ENCODE data around the gene ZNF775.

ZNF775 gene

DNA sequence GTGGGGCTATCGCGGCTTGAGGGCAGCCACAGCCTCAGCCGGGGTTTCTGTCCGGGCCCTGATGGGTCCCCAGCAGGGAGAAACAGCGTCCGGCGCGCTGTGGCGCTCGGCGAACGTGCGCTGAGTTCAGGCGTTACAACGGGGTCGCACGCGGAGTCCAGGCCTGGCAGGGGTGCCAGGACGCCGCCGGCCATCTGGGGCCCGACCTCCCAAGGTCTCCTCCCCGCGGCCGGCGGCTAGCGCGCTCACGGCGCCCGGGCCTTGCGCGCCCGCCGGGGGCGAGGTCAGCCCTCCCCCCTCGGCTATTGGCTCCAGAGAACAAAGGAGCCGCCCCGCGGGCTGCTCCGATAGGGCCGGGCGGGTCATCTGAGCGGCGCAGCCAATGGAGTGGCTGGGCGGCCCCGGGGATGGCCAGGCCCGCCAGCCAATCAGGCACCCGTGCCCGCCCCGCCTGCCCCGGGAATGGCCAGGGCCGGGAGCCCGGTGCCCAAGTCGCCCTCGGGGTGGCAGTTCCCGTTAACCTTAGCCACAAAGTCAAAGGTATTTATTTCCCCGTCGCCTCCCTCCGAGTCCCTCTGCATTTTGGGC is at the start of gene ZNF775:
ZNF775 (plus strand) TSS at position 478 of the 588 bp plus-strand sequence. CDS start 9,141 bp downstream, outside the sequence.
- DNase-seq (ENCODE audit: low read depth) = peak; percentile 96

DNA sequence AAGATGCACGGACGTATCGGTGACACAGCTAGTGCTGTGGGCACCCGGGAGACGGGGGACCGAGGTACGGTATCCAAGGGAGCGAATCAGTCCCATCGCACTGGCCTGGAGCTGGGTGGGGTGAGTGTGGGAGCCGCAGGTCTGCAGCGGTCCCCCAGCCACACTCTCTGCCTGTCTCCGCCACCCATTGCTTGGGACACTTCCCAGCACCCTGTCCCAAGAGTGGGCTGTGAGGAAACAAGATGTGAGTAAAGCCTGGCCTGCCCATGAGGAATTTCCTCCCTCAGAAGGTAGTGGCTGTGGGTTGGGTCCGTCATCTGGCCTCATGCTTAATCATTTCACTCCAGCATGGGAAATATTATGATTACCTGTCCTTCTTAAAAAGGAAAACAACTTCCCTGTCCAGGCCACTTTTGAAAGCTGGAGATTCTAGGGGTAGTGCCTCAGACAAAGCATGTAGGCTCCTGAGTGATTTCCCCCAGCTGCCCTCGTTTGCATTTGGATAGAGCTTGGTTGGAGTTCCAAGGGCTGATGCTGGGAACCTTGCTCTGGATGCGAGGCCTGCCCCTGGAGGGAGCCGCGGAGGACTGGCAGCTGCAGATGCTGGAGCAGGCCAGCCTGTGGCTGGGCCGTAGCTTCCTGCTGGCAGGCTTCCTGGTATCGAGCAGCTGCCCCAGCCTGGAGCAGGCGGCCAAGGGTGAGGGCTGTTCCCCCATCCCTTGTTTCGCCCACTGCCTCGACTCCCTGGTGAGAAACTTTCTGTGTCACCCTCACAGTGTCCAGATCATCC is 49.6 kb upstream of the ZNF775 start:
- no peak for DNase-seq (ENCODE audit: low read depth)

DNA sequence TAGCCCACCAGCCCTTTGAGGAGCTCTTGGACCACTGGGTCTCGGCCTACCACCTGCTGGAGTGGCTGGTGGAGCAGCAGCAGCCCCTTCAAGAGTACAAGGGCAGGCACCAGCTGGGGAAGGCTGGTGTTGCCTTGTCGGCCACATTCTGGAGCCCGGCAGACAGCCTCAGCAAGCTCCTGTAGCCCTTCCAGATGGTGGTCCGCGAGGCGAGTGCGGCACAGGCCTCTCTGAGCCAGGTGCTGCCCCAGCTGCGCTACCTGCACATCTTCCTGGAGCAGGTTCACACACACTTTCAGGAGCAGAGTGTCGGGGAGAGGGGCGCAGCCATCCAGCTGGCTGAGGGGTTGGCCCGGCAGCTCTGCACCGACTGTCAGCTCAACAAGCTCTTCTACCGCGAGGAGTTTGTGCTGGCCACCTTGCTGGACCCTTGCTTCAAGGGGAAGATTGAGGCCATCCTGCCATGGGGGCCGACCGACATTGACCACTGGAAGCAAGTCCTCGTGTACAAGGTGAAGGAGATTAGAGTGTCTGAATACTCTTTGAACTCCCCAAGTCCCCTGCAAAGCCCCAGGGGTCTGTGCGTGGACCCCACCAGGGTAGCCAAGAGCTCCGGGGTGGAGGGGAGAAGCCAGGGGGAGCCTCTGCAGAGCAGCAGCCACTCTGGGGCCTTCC is 48.8 kb upstream of the ZNF775 start:
- no peak for DNase-seq (ENCODE audit: low read depth)

- DNase-seq (ENCODE audit: low read depth) = no peak
Observed at GRCh38 chr7:150332852-150333635, 46.1 kb upstream of the ZNF775 start.

- no peak for DNase-seq (ENCODE audit: low read depth)
Observed at GRCh38 chr7:150333659-150334058, 45.5 kb upstream of the ZNF775 start.

GRCh38 chr7:150334108-150334507 is 45.0 kb upstream of the ZNF775 start:
- no peak for DNase-seq (ENCODE audit: low read depth)

DNA sequence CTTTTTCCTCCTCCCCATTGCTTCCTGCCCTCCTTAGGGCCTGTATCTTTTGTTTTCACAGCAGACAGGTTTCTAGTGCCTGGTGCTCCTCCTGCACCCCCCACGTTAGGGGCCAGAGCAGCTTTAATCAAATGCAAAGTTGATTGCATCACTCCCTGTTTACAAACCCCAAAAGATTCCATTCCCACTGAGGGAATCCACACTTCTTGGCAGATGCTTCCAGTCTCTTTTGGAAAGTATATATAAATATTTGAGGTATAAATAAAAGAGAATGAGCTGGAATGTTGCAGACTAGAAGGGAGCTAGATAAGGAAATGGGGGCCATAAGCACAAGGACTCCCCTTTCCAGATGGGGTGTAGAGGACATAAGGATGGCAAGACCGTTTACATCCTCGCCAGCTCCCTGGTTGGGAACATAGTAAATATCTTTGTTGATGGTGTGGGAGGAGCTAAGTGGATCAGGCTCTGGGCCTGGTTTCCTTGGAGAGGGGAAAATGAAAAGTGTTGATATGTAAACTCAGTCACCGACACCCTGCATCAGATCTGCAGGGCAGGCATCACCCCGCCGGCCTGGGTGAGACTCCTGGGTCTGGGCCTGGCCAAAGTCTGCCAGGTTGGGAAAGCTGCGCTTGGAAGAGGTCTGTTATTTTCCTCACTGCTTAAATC is 43.9 kb upstream of the ZNF775 start:
- DNase-seq (ENCODE audit: low read depth) = peak; percentile 79

GRCh38 chr7:150335774-150336112 is 43.4 kb upstream of the ZNF775 start:
- no peak for DNase-seq (ENCODE audit: low read depth)

- DNase-seq (ENCODE audit: low read depth) = no peak
Observed at GRCh38 chr7:150336746-150337145, 42.4 kb upstream of the ZNF775 start.

DNA sequence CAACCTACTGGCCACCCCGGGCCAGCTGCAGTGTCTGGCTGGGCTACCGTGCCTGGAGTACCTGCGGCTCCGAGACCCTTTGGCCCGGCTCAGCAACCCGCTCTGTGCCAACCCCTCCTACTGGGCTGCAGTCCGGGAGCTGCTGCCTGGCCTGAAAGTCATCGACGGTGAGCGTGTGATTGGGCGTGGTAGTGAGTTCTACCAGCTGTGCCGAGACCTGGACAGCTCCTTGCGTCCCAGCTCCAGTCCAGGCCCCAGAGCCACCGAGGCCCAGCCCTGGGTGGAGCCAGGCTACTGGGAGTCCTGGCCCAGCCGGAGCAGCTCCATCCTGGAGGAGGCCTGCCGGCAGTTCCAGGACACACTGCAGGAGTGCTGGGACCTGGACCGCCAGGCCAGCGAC is 42.0 kb upstream of the ZNF775 start:
- DNase-seq (ENCODE audit: low read depth) = no peak

DNA sequence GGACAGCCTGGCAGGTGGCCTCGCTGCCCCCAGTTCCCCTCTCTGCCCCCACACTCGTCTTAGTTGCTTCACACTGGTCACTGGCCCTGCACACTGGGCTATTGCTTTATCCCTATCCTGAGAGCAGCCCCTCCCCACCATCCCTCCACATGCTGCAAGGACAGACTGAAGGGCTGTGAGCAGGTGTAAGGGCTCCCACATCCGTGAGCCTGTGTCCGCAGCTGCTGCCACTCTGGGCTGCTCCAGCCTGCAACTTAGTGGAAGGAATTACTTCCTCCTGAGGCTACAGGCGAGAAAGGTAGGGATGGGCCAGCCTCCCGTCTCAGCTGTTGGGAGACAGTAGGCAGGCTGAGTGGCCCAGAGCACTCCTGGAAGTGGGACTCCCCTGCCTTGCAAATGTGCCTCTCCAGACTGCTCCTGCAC is 41.5 kb upstream of the ZNF775 start:
- DNase-seq (ENCODE audit: low read depth) = no peak

DNA sequence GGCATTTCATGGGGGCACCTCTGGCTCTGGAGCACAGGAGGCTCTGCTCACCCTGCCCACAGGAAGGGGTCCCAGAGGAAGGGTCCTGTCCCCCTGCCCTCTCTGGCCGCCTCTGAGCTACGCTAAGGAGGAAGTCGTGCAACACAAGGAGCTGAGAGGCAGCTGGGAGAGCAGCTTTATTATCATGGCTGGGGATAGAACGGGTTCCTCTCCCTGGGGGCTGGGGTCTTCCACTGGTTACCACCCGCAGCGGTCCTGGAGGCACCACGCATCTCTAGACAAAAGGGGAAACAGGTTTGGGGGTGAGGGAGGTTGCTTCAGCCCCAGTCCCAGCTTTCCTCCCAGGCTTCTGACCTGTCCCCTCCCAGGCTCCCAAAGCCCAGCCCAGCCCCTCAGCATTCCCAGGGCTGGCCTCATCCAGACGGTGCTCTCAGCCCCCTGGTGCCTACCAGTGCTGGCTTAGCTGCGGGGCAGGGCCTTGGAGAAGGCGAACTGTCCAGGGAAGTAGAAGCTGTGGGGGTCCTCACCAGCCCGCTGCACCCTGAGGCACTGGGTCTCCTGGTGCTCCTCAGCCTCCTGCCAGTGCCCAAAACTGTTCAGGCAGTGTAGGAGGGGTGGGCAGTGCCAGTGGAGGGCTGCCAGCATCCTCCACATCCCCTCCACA is 40.8 kb upstream of the ZNF775 start:
- DNase-seq (ENCODE audit: low read depth) = no peak

- DNase-seq (ENCODE audit: low read depth) = no peak
Observed at GRCh38 chr7:150339409-150339809, 39.7 kb upstream of the ZNF775 start.

DNA sequence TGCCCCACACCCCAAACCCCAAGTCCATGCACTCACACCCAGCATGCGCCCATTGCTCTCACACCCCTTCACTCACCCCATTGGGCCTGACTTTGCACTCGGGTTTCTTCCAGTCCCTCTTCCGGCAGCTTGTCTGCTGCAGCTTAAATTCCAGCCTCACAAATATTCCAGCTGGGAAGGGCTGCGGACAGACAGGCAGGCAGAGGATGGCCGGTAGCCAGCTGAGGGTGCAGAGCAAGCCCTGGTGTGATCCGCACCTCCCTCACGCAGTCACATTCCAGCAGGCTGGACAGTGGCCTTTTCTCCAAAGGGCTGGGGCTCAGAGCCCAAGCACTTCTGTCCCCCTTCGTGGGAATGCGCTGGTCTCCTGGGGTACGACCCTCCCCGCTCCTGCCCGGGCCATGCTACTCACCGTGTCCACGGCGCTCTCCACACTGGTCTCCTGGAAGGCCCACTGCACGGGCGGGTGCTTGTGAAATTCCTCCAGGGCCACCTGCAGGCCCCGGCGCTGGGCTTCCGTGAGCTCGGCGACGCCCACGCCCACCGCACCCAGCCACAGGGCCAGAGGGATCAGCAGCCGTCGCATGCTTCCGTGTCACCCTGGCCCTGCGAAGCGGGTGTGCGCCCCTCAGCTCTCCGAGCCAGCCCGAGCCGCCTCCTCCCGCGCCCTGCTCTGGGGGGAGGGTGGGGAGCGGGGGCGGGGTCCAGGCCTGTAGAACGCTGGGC is 38.9 kb upstream of the ZNF775 start:
- peak; percentile 12 for DNase-seq (ENCODE audit: low read depth)

GRCh38 chr7:150340875-150341262 is 38.3 kb upstream of the ZNF775 start:
- no peak for DNase-seq (ENCODE audit: low read depth)

GRCh38 chr7:150341263-150342120 is 37.6 kb upstream of the ZNF775 start, which contains the start of gene RARRES2:
Gene RARRES2 (minus strand): TSS chr7:150341629. CDS start chr7:150340609, 1,020 bp downstream.
- no peak for DNase-seq (ENCODE audit: low read depth)

DNA sequence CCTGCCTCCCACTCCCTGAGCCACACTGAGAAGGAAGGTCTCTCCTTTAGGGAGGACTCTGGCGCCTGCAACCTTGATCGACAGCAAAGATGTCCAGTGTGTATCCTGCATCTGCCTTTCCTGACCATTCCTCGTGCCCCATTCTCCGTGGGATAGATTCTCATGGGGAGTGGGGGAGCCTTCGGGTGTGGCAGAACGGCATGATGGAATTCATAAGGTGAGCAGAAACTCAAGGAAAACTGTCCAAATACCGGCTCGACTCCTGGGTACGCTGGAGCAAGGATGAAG is 37.1 kb upstream of the ZNF775 start:
- DNase-seq (ENCODE audit: low read depth) = no peak

GRCh38 chr7:150343225-150343624 is 35.9 kb upstream of the ZNF775 start:
- DNase-seq (ENCODE audit: low read depth) = no peak

DNA sequence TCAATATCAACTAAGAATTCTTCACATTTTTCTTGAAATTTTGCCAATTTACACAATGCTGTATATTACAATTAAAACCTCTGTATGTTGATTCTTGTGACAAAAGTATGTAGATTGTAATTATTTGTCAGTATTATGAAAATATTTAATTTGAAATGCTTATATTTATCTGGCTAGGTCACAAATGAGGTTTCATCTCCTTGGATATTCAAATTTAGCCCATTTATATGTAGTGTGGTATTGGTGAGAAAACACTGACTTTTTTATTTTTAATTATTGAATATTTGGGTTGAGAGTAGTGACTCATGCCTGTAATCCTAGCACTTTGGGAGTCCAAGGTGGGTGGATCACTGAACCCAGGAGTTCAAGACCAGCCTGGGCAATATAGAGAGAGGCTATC is 34.8 kb upstream of the ZNF775 start:
- no peak for DNase-seq (ENCODE audit: low read depth)

DNA sequence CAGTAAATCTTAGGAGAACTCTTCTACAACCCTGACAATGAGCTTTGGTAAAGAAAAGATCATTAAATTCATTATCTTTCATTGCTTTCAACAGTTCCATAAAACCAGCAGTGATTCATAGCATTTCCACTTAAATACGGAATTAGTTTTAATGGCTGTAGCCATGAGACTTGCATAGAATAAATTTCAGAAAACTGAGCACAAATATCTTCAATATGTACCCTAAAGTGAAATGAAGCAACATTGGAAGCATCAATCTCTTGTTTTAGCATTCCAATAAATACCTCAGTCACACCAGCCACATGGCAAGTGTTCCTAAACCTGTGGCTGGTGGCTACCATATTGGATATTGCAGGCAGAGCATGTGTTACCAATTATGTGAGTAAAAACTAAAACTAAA is 34.1 kb upstream of the ZNF775 start:
- DNase-seq (ENCODE audit: low read depth) = no peak
